Right atrium auricular region (tissue), 2 donors: ENCODE results near the gene DCTN5. TPM values are rescaled to one million over a fixed set of nuclear protein-coding genes. Genes with fewer than 3 reads are reported as not detected.
"Not testable (repeated sequence)": the region's sequence is repeated elsewhere in the genome, so short reads cannot be mapped to it uniquely, and the experiment has no call there.

ENCODE experiments used
- DNase-seq: peaks from one replicate; pipeline ENCODE4 v3.0.0-alpha.2; 2019; ENCODE audit warnings: low spot score
- H3K27ac ChIP-seq, 2 donors: fragments of 200-600 bp; sonication (generic); 1 replicate in 1 of 2; 2 replicates in 1 of 2; pipeline ENCODE4 v1.5.1; 2016 to 2019
- H3K27me3 ChIP-seq, 2 donors: fragments of 200-600 bp; sonication (generic); one replicate each; pipeline versions ENCODE4 v1.5.1 to v1.6.0; 2017 to 2019
- H3K36me3 ChIP-seq: fragments of 200-600 bp; sonication (generic); one replicate; pipeline ENCODE4 v1.5.1; 2016
- H3K4me1 ChIP-seq, 2 donors: fragments of 200-600 bp; sonication (generic); one replicate each; pipeline versions ENCODE4 v1.5.1 to v1.6.0; 2017 to 2019
- H3K4me3 ChIP-seq, 2 donors: fragments of 200-600 bp; sonication (generic); 1 replicate in 1 of 2; 2 replicates in 1 of 2; pipeline ENCODE4 v1.5.1; 2017 to 2019; ENCODE audit warnings: mild to moderate bottlenecking in 1 of 2, moderate library complexity in 1 of 2
- H3K9me3 ChIP-seq, 2 donors: fragments of 200-600 bp; sonication (generic); one replicate each; pipeline ENCODE4 v1.5.1; 2019
- CTCF ChIP-seq, 2 donors: fragments of 200-600 bp; sonication (generic); IDR thresholded peaks; one replicate each; pipeline ENCODE4 v1.5.1; 2019; ENCODE audit warnings: antibody characterized with exemption in 2 of 2
- total RNA-seq, 2 donors: library from RNA; depleted of rRNA; stranded (reverse); fragments of >200 nt; gene quantifications; one replicate each; pipeline ENCODE4 v1.1.0, GENCODE V29; 2016

The DCTN5 gene
- total RNA-seq, 2 donors from 2014 or later = 22.3 to 25.7 TPM

GRCh38 chr16:23712976-23713375, 71.7 kb downstream of the DCTN5 start, which contains the start of gene ERN2:
Gene ERN2, minus strand, starts transcription at chr16:23713222. Its CDS starts 35 bp downstream, at chr16:23713187.
- H3K27ac ChIP-seq = no peak within 1 kb of the TSS
- peaks cover 0 to 4% of the 10 kb centered on the region in 2 donors for H3K27me3 ChIP-seq
- no peaks in the 10 kb centered on the region for H3K4me1 ChIP-seq
- no peak within 1 kb of the TSS for H3K4me3 ChIP-seq
- no peak for TF ChIP-seq CTCF (IDR thresholded peaks at IDR 0.05)
- no peak for DNase-seq
- no peaks in the 10 kb centered on the region for H3K36me3 ChIP-seq
- H3K9me3 ChIP-seq = peaks cover 0 to 22% of the 10 kb centered on the region in 2 donors

GRCh38 chr16:23716484-23716883, 75.2 kb downstream of the DCTN5 start:
- no peaks in the 10 kb centered on the region for H3K4me1 ChIP-seq
- no peak for DNase-seq
- peaks cover 0 to 4% of the 10 kb centered on the region in 2 donors for H3K27me3 ChIP-seq
- no peaks in the 10 kb centered on the region for H3K36me3 ChIP-seq
- no peaks in the 10 kb centered on the region for H3K9me3 ChIP-seq
- H3K4me3 ChIP-seq = no peak overlapping the region
- no peak overlapping the region for H3K27ac ChIP-seq
- no peak for TF ChIP-seq CTCF (IDR thresholded peaks at IDR 0.05)

GRCh38 chr16:23722613-23723240, 81.5 kb downstream of the DCTN5 start:
- H3K27ac ChIP-seq, H3K4me1 ChIP-seq, DNase-seq: not testable (repeated sequence)

GRCh38 chr16:23724096-23724784, 83.0 kb downstream of the DCTN5 start:
- Histone ChIP-seq H3K9me3 (peaks cover 0 to 16% of the 10 kb centered on the region in 2 donors), H3K27me3 (no peaks in the 10 kb centered on the region), H3K4me1 (no peaks in the 10 kb centered on the region), H3K4me3 (no peak overlapping the region), H3K36me3 (no peaks in the 10 kb centered on the region), H3K27ac (no peak overlapping the region)
- no peak for DNase-seq
- TF ChIP-seq CTCF (IDR thresholded peaks at IDR 0.05) = no peak

More at GRCh38 chr16:23722613-23723240, 81.5 kb downstream of the DCTN5 start:
- peaks cover 0 to 16% of the 10 kb centered on the region in 2 donors for H3K9me3 ChIP-seq
- not testable (repeated sequence) for H3K4me3 ChIP-seq, H3K27me3 ChIP-seq, H3K36me3 ChIP-seq

GRCh38 chr16:23724785-23725131, 83.5 kb downstream of the DCTN5 start:
- no peaks in the 10 kb centered on the region for H3K4me1 ChIP-seq
- H3K4me3 ChIP-seq = no peak overlapping the region
- DNase-seq = no peak
- H3K9me3 ChIP-seq = peaks cover 0 to 16% of the 10 kb centered on the region in 2 donors
- H3K36me3 ChIP-seq = no peaks in the 10 kb centered on the region
- no peaks in the 10 kb centered on the region for H3K27me3 ChIP-seq
- TF ChIP-seq CTCF (IDR thresholded peaks at IDR 0.05) = no peak
- no peak overlapping the region for H3K27ac ChIP-seq

- peaks cover 0 to 15% of the 10 kb centered on the region in 2 donors for H3K9me3 ChIP-seq
Measured at GRCh38 chr16:23726710-23727109, 85.4 kb downstream of the DCTN5 start.

More at GRCh38 chr16:23726710-23727109, 85.4 kb downstream of the DCTN5 start:
- Histone ChIP-seq H3K27me3 (no peaks in the 10 kb centered on the region), H3K4me1 (no peaks in the 10 kb centered on the region), H3K27ac (no peak overlapping the region), H3K4me3 (no peak overlapping the region), H3K36me3 (no peaks in the 10 kb centered on the region)
- no peak for DNase-seq
- no peak for TF ChIP-seq CTCF (IDR thresholded peaks at IDR 0.05)

Other genes with a start within 250 kb of the DCTN5 start
- gene COG7, start 188.3 kb upstream of the DCTN5 start, total RNA-seq = 10 to 100 TPM in 1 of 2 donors, 1 to 10 TPM in 1; 9.0 to 11.2 TPM
- gene GGA2, start 131.0 kb upstream of the DCTN5 start, total RNA-seq = 10 to 100 TPM; 25.0 to 59.3 TPM
- gene EARS2, start 84.1 kb upstream of the DCTN5 start, total RNA-seq = 10 to 100 TPM; 15.3 to 18.1 TPM
- gene UBFD1, start 83.7 kb upstream of the DCTN5 start, total RNA-seq = 10 to 100 TPM; 85.5 to 93.9 TPM
- gene NDUFAB1, start 45.1 kb upstream of the DCTN5 start, total RNA-seq = 100 to 1,000 TPM; 478 to 774 TPM
- 1 to 10 TPM; 4.7 TPM for gene PALB2, start 156 bp upstream of the DCTN5 start, total RNA-seq
- 1 to 10 TPM in 1 of 2 donors, under 1 TPM in 1; 0.71 to 3.3 TPM for gene PLK1, start 37.4 kb downstream of the DCTN5 start, total RNA-seq
- gene ERN2, start 71.8 kb downstream of the DCTN5 start, total RNA-seq = not detected
- not detected for gene CHP2, start 113.6 kb downstream of the DCTN5 start, total RNA-seq
- 1 to 10 TPM in 1 of 2 donors, under 1 TPM in 1; 0.93 to 3.1 TPM for gene PRKCB, start 194.5 kb downstream of the DCTN5 start, total RNA-seq